Hematopoietic multipotent progenitor cell (in vitro differentiated cells): ENCODE results near the gene ZNF488. TPM values are rescaled to one million over a fixed set of nuclear protein-coding genes. Genes with fewer than 3 reads are reported as not detected.

Source experiments
- DNase-seq, 3 donors: peaks; one replicate each; pipeline ENCODE4 v3.0.0-alpha.2; 2011 to 2015; ENCODE audit warnings: low read depth in 2 of 3, low spot score in 2 of 3
- total RNA-seq: library from RNA; depleted of rRNA; stranded (reverse); fragments of >200 nt; gene quantifications from one replicate; pipeline ENCODE4 v1.2.3, GENCODE V29; 2012

ZNF488 gene
- total RNA-seq, 1 donor: 0.27 TPM

DNA sequence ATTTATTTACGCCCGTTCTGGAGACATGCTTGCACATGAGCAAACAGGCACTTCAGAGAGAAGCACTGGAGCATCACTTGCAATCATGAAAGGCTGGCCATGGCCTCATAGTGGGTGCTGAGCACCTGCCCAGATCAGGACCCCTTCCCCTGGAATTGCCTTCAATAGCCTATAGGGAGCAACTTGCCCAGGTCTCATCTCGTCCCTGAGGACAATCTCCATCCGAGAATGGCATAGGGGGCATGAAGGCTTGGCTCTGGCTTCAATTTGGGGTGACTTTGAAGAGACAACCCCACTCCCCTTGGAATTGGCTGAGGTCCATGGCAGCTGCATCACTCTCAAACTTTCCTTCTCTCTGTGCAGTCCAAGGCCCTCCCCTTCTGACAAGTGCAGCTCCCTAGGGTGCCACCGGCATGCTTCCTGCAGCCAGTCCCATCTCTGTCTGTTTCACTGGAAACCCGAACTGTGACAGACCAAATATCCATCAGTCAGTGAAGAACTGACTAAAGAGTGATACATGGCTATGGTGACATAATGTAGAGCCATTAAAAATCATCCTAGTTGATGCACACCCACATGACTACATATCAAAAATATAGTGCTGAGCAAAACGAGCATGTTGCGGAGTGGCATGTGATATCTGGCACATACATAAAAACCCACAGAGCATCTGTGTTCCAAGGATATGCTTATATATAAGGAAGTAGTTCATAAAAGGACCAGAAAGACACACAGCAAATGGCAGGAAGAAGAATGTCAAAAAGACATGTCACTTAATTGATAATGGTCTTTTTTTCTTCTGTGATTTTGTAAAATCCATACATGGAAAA, 49.4 kb downstream of the ZNF488 start:
- peak in 1 of 3 donors; percentile 17 for DNase-seq

DNA sequence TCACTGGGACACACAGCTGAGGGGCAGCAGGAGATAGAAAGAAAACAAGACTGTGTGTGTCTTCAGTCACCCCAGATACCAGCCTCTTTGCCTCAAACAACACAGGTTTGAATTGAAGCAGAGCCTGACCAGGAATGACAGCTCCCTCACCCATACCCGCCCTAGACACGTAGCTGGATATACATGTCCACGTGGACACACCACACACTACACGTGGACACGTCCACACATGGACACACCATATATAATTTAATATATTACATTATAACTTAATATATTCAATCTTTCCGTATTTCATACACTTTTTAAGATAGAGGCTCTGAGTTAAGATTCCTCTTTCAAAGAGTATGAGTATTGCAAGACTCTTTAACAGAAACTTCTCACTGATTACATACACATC, 50.6 kb downstream of the ZNF488 start:
- DNase-seq: no peak

DNA sequence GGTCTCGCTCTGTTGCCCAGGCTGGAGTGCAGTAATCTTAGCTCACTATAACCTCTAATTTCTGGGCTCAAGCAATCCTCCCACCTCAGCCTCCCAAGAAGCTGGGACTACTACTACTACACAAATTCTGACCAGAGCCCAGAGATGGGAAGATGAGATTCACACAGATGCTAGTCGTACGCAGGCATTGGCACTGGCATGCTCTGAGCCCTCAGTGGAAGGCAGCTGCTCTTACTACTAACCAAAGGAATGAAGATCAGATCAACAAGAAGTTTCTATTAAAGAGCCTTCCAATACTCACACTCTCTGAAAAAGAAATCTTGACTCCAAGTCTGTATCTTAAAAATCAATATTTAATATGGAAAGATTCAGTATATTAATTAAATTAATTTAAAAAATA, 51.1 kb downstream of the ZNF488 start:
- DNase-seq: no peak

DNA sequence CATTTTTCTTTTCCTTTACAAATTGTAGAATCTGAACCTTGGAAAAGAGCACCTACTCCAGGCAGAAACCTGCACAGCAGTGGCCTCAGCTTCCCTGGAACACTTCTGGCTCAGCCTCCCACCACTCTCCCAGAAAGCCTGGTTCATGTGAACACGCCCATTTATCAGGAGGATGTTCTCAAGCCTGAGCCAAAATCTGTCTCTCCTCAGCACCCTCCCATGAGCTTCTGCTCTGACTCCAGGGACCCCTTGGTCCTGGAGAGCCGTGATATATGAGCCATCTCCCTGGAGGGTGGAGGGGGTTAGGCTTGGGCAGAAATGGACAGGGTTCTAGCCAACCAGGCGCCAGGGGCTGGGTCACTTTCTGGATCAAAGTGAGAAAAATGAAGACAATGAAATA, 51.7 kb downstream of the ZNF488 start:
- no peak for DNase-seq

DNA sequence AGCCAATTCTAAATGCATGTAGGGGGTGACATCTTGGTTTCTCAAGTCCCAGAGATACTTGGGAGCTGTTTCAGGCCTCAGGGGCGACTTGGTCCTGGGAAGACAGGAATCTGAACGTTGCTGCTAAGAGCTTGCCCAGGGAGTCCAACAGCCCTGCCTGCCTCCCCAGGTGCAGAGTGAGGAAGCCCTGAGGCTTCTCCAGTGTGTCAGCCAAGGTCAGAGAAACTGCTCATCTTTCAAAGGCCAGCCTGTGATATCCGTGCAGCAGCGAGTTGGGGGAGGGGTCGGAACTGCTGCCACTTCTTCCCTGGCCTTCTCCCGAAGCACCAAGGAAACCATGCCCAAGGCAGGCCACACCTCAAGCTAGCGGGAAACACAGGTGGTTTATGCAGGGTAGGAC, 52.1 kb downstream of the ZNF488 start:
- no peak for DNase-seq

DNA sequence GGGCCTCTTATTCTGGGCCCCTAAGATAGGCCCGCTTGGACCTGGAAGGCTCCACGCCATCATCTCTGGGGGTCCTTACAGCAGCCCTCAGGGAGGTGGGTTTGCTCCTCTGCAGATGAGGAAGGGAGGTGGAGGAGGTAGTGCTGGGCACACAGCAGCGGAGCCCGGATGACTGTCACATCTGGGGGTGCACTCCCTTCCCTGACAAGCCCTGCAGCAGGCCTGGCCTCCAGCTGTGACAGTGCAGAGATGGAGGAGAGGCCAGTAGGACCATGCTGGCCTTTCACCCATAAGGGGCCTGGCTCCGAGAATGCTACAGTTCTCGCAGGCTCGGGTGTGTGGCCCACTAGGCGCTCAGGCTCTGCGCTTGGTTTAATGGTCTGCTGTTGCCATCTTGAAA, 52.6 kb downstream of the ZNF488 start:
- DNase-seq: no peak

DNA sequence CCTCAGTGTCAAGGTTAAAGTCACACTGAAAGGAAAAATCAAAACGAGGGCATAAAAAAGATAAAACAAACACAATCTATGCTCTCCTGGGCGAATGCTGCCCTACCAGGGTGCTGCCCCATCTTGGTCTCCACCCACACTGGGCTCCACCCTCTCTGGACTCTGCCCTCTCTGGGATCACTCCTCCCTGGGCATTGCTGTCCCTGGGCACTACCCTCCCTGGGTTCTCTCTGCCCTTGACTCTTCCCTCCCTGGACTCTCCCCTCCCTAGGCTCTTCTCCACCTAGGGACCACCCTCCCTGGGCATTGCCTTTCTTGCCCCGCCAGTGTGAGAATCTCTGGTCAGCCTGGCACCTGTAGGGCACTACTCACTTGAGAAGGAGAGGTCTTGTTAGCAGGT, 53.3 kb downstream of the ZNF488 start:
- no peak for DNase-seq

DNA sequence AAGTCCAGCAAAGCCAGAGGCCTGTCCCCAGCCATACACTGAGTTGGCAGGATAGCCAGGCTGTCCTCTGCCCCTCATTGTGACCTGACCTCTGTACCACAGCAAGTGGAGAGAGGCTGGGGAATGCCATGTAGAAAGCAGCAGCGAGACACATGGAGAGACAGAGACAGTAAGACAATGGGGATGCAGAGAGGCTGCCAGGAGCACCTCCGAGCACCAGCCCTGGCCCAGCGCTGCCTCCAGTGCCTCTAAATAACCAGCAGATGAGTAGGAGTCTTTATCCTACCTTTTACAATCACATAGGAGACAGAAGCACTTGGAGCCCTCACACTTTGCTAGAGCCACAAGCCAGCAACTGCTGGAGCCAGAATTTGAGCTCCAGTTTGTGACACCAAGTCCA, 53.7 kb downstream of the ZNF488 start:
- DNase-seq: no peak

DNA sequence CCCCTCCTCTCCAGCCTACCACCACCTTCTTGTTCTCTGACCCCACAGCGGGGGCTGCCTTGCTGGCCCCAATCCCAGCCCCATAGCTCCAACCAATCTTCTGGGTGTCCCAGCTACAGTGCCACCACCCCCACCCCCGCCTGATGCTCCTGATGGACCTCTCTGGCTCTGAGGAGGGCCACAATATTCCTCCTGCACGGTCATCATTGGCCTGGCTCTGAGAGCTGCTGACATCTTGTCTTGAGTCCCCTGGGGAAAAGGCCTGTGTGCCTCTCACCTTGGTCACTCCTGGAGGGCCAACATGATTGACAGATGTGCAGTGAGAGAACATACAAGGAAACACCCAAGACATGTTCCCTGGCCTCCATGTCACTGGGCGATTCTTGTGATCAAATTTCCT, 54.2 kb downstream of the ZNF488 start:
- DNase-seq: no peak

DNA sequence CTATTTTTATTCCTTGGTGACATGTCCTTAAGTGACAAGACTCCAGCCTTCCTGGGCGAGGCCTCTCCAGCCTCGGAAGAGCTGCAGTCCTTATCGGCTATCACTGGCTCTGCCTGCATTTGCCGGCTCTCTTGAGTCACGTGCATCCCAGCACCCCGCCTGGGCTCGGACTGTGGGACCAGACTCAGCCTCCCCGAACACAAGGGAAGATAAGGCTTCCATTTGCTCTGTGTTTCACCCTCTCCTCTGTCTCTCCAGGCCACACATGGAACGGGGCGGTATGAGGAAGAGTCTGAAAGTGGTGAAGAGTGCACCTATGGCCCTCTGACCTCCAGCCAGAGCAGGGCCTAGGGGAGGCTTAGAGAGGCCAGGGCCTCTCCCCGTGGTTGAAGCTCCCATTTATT, 57.2 kb downstream of the ZNF488 start:
- no peak for DNase-seq

DNA sequence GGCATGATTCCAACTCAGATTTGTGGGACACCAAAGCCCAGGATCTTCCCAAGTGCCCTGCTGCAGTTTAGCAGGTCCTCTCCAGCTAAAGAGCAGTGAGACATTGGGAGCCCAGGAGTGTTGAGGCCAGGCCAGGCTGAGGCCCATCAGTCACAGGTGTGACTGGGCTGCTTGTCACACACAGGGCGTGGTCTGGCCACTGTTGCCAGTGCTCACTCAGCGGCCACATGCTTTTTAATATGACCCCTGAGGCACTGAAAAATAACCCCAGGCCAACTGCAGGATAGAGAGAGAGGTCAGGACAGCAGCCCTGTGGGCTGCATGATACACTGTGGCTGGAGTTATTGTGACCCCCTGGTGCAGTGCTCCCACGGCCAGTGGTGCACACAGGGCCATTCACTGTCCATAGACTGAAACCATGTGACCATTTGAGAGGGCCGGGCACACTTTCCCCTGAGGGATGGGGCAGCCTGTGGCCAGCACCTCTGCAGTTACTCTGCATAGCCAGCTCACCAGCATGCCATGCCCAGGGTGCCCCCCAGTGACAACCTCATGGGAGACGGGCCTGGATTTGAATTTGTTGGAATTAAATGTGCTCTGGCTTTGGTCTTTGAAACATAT, 57.7 kb downstream of the ZNF488 start:
- no peak for DNase-seq

DNA sequence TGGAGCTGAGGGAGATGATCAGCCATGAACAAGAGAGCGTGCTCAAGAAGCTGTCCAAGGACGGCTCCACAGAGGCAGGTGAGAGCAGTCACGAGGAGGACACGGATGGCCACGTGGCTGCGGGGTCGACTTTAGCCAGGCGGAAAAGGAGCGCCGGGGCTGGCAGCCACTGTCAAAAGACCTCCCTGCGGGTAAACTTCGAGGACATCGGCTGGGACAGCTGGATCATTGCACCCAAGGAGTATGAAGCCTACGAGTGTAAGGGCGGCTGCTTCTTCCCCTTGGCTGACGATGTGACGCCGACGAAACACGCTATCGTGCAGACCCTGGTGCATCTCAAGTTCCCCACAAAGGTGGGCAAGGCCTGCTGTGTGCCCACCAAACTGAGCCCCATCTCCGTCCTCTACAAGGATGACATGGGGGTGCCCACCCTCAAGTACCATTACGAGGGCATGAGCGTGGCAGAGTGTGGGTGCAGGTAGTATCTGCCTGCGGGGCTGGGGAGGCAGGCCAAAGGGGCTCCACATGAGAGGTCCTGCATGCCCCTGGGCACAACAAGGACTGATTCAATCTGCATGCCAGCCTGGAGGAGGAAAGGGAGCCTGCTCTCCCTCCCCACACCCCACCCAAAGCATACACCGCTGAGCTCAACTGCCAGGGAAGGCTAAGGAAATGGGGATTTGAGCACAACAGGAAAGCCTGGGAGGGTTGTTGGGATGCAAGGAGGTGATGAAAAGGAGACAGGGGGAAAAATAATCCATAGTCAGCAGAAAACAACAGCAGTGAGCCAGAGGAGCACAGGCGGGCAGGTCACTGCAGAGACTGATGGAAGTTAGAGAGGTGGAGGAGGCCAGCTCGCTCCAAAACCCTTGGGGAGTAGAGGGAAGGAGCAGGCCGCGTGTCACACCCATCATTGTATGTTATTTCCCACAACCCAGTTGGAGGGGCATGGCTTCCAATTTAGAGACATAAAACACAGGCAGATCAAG, 58.5 kb downstream of the ZNF488 start:
- DNase-seq: no peak

DNA sequence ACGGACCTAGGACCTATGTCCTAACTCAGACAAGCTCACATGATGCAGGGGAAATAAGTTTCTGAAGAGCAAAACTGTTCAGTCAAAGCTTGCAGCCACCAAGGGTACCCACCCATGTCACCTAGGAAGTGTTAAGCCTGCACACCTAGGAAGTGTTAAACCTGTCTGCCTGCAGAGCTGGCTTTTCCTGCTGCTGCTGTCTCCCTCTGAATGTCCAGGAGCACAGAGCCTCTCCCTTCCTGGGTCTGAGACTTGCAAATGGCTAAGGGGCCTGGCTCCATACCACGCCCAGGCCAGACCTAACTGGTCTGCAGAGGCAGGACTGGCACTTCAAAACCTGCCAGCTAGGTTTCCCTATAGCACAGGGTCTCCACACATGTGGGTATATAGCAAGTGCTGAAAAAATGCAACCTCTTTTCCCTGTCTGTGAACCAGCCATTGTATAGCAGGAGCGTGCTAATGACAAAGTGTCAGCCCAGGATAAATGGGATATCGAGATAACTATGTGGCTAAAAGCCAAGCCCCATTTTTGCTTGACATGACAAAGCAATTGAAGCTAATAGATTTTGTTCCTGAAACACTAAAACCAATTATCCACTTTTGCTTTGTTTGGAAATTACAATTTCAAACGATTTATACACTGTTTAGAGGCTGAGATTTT, 60.3 kb downstream of the ZNF488 start:
- no peak for DNase-seq

DNA sequence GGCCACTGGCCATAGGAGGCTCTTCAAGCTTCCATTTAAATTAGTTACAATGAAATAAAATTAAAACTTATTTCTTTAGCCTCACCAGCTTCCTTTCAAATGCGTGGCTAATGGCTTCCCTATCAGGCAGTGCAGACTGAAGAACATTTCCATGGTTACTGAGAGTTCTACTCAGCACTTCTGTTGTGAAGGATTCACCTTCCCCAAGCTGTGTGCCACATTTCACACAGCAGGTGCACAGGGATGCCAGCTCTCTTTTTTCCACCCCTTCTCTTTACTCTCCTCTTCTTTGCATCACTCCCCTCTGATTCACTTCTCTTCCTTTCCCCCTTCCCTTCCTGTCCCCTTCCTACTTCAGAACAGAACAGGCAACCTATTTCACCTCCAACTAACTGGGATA, 61.0 kb downstream of the ZNF488 start:
- no peak for DNase-seq

DNA sequence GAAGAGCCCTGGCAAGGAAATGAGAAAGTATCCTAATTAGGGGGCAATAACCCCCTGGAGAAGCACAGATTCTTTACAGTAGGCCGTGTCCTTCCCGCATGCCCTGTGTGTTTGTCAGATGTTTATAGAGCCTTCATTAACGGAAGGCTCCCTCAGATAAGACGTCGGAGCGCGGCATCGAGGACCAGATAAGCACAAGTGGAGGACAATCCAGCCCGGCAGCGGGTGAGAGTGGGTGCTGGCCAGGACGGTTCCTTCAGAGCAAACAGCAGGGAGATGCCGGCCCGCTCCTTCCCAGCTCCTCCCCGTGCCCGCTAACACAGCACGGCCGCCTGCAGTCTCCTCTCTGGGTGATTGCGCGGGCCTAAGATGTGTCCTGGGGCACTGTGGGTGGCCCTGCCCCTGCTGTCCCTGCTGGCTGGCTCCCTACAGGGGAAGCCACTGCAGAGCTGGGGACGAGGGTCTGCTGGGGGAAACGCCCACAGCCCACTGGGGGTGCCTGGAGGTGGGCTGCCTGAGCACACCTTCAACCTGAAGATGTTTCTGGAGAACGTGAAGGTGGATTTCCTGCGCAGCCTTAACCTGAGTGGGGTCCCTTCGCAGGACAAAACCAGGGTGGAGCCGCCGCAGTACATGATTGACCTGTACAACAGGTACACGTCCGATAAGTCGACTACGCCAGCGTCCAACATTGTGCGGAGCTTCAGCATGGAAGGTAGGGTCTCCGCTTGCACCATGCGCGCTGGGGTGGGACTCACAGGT, 61.6 kb downstream of the ZNF488 start, which contains the start of gene GDF2:
Gene GDF2 (plus strand): TSS at position 155 of the 762 bp plus-strand sequence. CDS start 215 bp downstream, at position 370.
- DNase-seq: no peak

DNA sequence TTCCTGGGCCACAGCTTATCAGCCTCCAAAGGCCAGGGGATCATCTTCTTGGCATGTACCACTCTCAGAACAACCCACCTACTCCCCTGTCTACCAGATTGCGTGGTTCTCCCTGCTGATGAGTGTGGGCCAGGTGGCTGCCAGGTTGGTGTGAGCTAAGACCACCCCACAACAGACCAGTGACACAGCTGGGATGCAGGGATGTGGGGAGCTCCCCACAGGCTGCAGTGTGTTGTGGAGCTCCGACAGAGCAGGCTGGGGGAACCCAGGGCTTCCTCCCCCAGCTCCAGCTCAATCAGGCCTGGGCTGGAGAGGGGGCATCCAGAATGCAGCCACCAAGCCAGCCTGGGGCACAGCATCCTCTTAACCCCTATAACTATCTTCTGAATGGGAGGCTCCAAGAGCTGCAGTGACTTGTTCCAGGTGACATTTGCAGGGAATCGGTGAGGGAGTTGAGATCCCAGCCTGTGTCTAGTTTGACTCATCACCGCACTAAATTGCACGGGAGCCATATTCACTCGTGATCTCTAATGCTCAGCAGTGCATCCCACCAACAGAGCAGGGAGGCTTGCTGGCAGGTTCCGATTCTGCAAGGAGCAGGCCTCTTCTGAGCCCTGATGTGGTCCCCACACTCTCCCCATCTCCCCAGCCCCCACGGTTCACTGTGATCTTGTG, 62.4 kb downstream of the ZNF488 start:
- DNase-seq: no peak

DNA sequence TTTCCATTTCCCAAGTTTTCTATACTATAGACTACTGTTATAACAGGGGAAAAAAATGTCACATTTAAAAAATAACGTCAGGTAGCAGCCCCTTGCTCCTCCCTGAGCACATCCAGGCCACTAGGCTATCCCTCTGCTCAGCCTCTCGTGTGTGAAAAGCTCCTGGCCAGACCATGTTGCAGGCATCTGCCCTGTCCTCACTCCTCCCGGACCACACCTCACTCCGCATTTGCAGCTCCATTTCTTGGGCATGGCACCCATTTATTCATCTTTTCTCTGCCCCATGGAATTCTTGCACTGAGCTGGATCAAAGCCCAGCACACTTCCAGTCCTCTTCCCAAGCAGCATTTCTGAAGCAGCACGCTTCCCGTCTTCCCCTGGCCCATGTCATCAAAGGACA, 63.3 kb downstream of the ZNF488 start:
- no peak for DNase-seq

DNA sequence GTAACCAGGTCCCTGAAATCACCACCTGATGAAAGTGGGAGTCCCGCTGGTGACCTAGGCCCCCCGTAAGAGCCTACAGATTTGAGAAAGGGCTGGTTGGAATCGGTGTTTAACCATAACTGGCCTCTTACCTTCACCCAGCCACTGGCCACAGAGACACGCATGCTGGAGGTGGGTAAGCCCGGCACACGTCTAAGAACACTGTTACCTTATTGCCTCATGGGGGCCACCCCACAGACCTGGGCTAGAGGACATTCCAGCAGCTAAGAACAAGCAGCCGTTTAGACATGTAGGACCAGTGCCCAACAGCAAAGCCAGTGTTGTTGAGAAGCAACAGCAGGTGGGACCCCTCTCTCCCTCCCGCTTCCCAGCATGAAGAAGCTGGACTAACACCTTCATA, 64.3 kb downstream of the ZNF488 start:
- DNase-seq: no peak

DNA sequence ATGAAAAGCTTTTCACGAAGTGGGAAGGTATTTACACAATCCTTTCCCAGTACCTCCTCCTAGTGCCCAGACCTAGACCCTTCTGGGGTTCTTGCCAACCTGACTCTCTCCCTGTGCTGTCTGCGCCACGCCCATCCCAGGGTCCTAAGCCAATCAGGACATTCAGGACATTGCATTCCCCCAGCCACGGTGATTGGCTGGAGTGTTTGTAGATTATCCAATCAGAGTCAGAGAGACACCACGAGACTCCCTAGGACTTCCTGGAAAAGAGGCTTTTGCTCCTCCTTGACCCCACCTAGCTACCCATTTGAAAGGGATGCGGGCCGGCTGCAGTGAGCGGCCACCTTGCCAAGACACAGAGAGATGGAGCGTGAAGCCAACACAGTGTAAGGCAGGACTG, 65.4 kb downstream of the ZNF488 start:
- no peak for DNase-seq
